B cell (primary cell): ENCODE results near the gene LPAR2. TPM values are rescaled to one million over a fixed set of nuclear protein-coding genes. Genes with fewer than 3 reads are reported as not detected.

Experiments used
- ATAC-seq: fragments of 200-7000 bp; cut with Tn5 transposase; one replicate; pipeline ENCODE4 v1.10.0; 2021; ENCODE audit warnings: low read depth, mild to moderate bottlenecking, moderate number of reproducible peaks, moderate library complexity
- CTCF ChIA-PET: fragments of 350-600 bp; sonication (Branson Sonifier 250); formaldehyde crosslinking; loops from one replicate; lab custom pipeline; 2021; ENCODE audit warnings: antibody characterized with exemption, inconsistent platforms; lab: Charles Lee
- POLR2A ChIA-PET: fragments of 350-600 bp; sonication (Branson Sonifier 250); formaldehyde crosslinking; loops from one replicate; lab custom pipeline; 2021; ENCODE audit warnings: antibody characterized with exemption; lab: Charles Lee
- DNase-seq: peaks from one replicate; pipeline ENCODE4 v3.0.0; 2013
- H2AFZ ChIP-seq: 2 replicates; pipeline ENCODE4 v1.6.1; 2012; ENCODE audit warnings: mild to moderate bottlenecking, low read depth, low read length; ENCODE audit not compliant: insufficient read depth, poor library complexity, severe bottlenecking
- H3K27ac ChIP-seq, 2 donors: 1 replicate in 1 of 2; 2 replicates in 1 of 2; pipeline ENCODE4 v1.5.1; 2012 to 2013; ENCODE audit warnings: low read length in 2 of 2, mild to moderate bottlenecking in 2 of 2, moderate library complexity in 1 of 2
- H3K27me3 ChIP-seq, 4 experiments: fragments of 200-600 bp in 1 of 4; sonication (generic) in 1 of 4; replicated peaks in 1 of 4; 1 replicate in 2 of 4; 2 replicates in 2 of 4; pipeline versions ENCODE4 v1.6.1 to v1.7.0; 2013 to 2016; ENCODE audit warnings: low read length in 3 of 4, mild to moderate bottlenecking in 2 of 4, mixed read lengths in 1 of 4, moderate library complexity in 1 of 4; ENCODE audit not compliant: insufficient read depth in 4 of 4, control insufficient read depth in 3 of 4; ENCODE audit errors: control extremely low read depth in 1 of 4
- H3K36me3 ChIP-seq, 2 experiments: replicated peaks in 1 of 2; 1 replicate in 1 of 2; 2 replicates in 1 of 2; pipeline versions ENCODE4 v1.6.1 to v1.7.1; 2013; ENCODE audit warnings: low read length in 1 of 2; ENCODE audit not compliant: insufficient read depth in 2 of 2, control insufficient read depth in 1 of 2; ENCODE audit errors: control extremely low read depth in 1 of 2, extremely low read depth in 1 of 2
- H3K4me1 ChIP-seq, 2 donors: fragments of 200-600 bp in 1 of 2; sonication (generic) in 1 of 2; 1 replicate in 1 of 2; 2 replicates in 1 of 2; pipeline versions ENCODE4 v1.5.1 to v1.6.1; 2013 to 2017; ENCODE audit warnings: low read length in 2 of 2; ENCODE audit not compliant: control insufficient read depth in 2 of 2, insufficient read depth in 2 of 2
- H3K4me2 ChIP-seq: replicated peaks from 2 replicates; pipeline ENCODE3; 2012; ENCODE audit warnings: mild to moderate bottlenecking, low read depth, low read length; ENCODE audit not compliant: poor library complexity, severe bottlenecking
- H3K4me3 ChIP-seq, 5 experiments: fragments of 200-600 bp in 1 of 5; sonication (generic) in 1 of 5; 1 replicate in 3 of 5; 2 replicates in 2 of 5; pipeline versions ENCODE4 v1.5.1 to v1.7.0; 2011 to 2016; ENCODE audit warnings: low read length in 4 of 5, mild to moderate bottlenecking in 4 of 5, low read depth in 2 of 5, control low read depth in 1 of 5, moderate library complexity in 1 of 5; ENCODE audit not compliant: insufficient read depth in 1 of 5; ENCODE audit errors: control extremely low read depth in 1 of 5, extremely low read depth in 1 of 5
- H3K79me2 ChIP-seq: fragments of 200-600 bp; sonication (generic); one replicate; pipeline ENCODE4 v1.6.0; 2016; ENCODE audit warnings: low read length; ENCODE audit not compliant: control insufficient read depth, insufficient read depth
- H3K9ac ChIP-seq: fragments of 200-600 bp; sonication (generic); 2 replicates; pipeline ENCODE4 v1.6.1; 2017; ENCODE audit warnings: mild to moderate bottlenecking, low read length, moderate library complexity
- H3K9me3 ChIP-seq, 3 donors: one replicate each; pipeline versions ENCODE4 v1.6.1 to v1.7.1; 2013; ENCODE audit warnings: low read length in 2 of 3; ENCODE audit not compliant: control insufficient read depth in 2 of 3, insufficient read depth in 1 of 3; ENCODE audit errors: control extremely low read depth in 1 of 3
- H4K20me1 ChIP-seq: 2 replicates; pipeline ENCODE4 v1.6.0; 2012; ENCODE audit warnings: mild to moderate bottlenecking, low read length; ENCODE audit not compliant: insufficient read depth, control insufficient read depth, poor library complexity, severe bottlenecking
- H3K27ac Mint-ChIP-seq: one replicate; pipeline ENCODE4 v1.8.0; 2021; ENCODE audit warnings: mixed read lengths
- H3K27me3 Mint-ChIP-seq: one replicate; pipeline ENCODE4 v1.8.0; 2021; ENCODE audit warnings: mixed read lengths
- H3K4me1 Mint-ChIP-seq: one replicate; pipeline ENCODE4 v1.8.0; 2021; ENCODE audit warnings: mixed read lengths
- H3K4me3 Mint-ChIP-seq: one replicate; pipeline ENCODE4 v1.8.0; 2021; ENCODE audit warnings: mixed read lengths
- H3K9me3 Mint-ChIP-seq: one replicate; pipeline ENCODE4 v1.8.0; 2022; ENCODE audit warnings: mixed read lengths; ENCODE audit not compliant: insufficient read depth
- EZH2 ChIP-seq: IDR thresholded peaks from 2 replicates; pipeline ENCODE4 v1.6.1; 2012; ENCODE audit warnings: borderline replicate concordance, low read depth, mild to moderate bottlenecking, moderate library complexity, low read length; ENCODE audit not compliant: insufficient read depth, poor library complexity, severe bottlenecking
- WGBS: methylation state at CpG from one replicate; pipeline ENCODE4 v1.1.5; 2013; ENCODE audit warnings: missing lambda C conversion rate; ENCODE audit not compliant: insufficient coverage; 5-methylcytosine and 5-hydroxymethylcytosine counted together
- intact Hi-C: fragments of 100-400 bp; cut with micrococcal nuclease; formaldehyde crosslinking; loops from one replicate; pipeline ENCODE4 v1.10.0; 2022
- polyA plus RNA-seq: library from polyadenylated mRNA; depleted of rRNA; stranded (reverse); fragments of >200 nt; gene quantifications from 2 replicates; pipeline ENCODE4 v1.2.3, GENCODE V29; 2012
- total RNA-seq, 2 donors: library from RNA; stranded (reverse); fragments of 120-200 nt in 1 of 2; gene quantifications; 1 replicate in 1 of 2; 2 replicates in 1 of 2; pipeline versions ENCODE4 v1.2.3 to v1.2.4, GENCODE V29; 2013 to 2022
- TF ChIP-seq, protein P1 (sequence below): fragments of 200-600 bp; IDR thresholded peaks from one replicate; pipeline ENCODE4 v1.8.0; 2022; ENCODE audit warnings: antibody characterized with exemption, mild to moderate bottlenecking

LPAR2 gene
- total and polyA plus RNA-seq, 2 donors (not counting 1 experiment from before 2014, with no cell fraction given): 27.1 to 37.2 TPM

DNA sequence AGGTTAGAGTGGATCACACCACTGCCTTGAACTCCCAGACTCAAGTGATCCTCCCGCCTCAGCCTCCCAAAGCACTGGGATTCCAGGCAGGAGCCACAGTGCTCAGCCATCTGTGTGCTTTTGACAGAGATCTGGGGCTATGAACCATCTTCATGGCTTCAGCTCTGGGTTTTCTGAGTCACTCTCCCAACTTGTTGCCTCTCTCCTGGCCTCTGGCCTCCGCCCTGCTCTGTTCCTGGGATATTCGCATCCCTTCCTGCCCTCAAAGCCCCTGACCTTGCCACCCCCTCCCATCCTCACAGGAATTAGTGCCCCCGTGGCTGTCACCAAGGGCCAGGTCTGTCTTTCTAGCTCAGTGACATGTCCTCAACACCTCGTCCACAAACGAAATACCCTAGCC is 21.1 kb upstream of the LPAR2 start:
- Histone ChIP-seq H3K36me3 (peaks cover 0 to 86% of the 10 kb centered on the region in 2 experiments), H3K27me3 (no peaks in the 10 kb centered on the region), H2AFZ (no peak overlapping the region), H3K79me2 (peaks cover 13% of the 10 kb centered on the region), H3K27ac (no peak overlapping the region), H3K9me3 (no peaks in the 10 kb centered on the region), H4K20me1 (peaks cover 9% of the 10 kb centered on the region), H3K9ac (no peak overlapping the region), H3K4me1 (peaks cover 2% of the 10 kb centered on the region in 2 donors), H3K4me3 (no peak overlapping the region), H3K4me2 (no peak overlapping the region)
- no peak for ATAC-seq
- WGBS: 96% methylated on average over 6 of the region's 6 CpGs
- no peaks in the 10 kb centered on the region for H3K4me1 Mint-ChIP-seq
- no peak for DNase-seq
- TF ChIP-seq, protein P1, sequence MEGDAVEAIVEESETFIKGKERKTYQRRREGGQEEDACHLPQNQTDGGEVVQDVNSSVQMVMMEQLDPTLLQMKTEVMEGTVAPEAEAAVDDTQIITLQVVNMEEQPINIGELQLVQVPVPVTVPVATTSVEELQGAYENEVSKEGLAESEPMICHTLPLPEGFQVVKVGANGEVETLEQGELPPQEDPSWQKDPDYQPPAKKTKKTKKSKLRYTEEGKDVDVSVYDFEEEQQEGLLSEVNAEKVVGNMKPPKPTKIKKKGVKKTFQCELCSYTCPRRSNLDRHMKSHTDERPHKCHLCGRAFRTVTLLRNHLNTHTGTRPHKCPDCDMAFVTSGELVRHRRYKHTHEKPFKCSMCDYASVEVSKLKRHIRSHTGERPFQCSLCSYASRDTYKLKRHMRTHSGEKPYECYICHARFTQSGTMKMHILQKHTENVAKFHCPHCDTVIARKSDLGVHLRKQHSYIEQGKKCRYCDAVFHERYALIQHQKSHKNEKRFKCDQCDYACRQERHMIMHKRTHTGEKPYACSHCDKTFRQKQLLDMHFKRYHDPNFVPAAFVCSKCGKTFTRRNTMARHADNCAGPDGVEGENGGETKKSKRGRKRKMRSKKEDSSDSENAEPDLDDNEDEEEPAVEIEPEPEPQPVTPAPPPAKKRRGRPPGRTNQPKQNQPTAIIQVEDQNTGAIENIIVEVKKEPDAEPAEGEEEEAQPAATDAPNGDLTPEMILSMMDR: no peak
- no peak for TF ChIP-seq EZH2
- ChIA-PET CTCF (interaction anchor here (0.7 to 1.4 kb wide), 3 partner anchors 116 to 456 kb away, joined by 3 to 4 read pairs (median 4); no protein-coding TSS in a partner anchor), POLR2A (interaction anchor here (0.6 kb wide), 1 partner anchor 17 kb away, joined by 5 read pairs; no protein-coding TSS in a partner anchor)
- H3K27me3 Mint-ChIP-seq: no peaks in the 10 kb centered on the region
- intact Hi-C loops: no loop called here
- no peaks in the 10 kb centered on the region for H3K9me3 Mint-ChIP-seq
- H3K4me3 Mint-ChIP-seq: no peak overlapping the region
- no peak overlapping the region for H3K27ac Mint-ChIP-seq

DNA sequence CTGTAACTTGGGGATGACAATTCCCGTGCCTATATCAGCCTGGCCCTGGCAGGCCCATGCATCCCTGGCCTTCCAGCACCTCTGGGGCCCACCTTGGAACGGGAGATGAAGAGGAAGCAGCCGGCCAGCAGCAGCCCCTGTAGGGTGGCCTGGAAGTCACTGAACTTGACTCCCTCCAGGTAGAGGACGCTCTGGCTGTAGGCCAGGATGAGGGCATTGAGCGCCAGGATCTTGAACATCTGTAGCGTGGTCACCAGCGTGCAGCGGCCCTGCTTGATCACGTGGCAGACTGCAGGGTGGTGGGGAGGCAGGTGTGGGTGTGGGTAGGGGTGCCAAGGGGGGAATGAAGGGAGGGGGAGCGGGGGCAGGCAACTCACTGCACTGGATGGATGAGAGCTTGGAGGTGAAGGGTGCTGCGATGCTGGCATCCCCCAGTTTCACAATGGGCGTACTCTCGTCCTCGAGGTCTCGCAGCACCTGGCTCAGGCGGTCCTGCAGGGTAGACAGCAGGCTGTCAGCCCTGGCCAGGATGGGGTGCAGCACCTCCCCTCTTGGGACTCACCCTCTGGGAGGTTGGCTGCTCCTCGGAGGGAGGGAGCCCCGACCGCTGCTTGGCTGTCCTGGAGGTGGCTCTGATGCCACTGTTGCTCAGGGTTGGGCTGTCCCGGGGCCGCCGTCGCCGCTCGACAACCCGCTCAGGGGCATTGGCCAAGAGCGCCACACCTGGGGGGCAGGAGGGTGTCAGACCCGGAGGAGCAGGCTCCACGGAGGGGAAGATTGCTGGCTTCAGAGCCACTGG is 19.2 kb upstream of the LPAR2 start:
- H3K4me1 ChIP-seq: peaks cover 10 to 13% of the 10 kb centered on the region in 2 donors
- Mint-ChIP-seq H3K9me3 (no peaks in the 10 kb centered on the region), H3K4me1 (peaks cover 13% of the 10 kb centered on the region), H3K4me3 (no peak overlapping the region), H3K27me3 (no peaks in the 10 kb centered on the region), H3K27ac (no peak overlapping the region)
- ATAC-seq: no peak
- H3K9me3 ChIP-seq: no peaks in the 10 kb centered on the region
- H3K79me2 ChIP-seq: peaks cover 17% of the 10 kb centered on the region
- H3K27me3 ChIP-seq: no peaks in the 10 kb centered on the region
- H2AFZ ChIP-seq: no peak overlapping the region
- WGBS: 94% methylated on average over 28 of the region's 29 CpGs
- peaks cover 0 to 68% of the 10 kb centered on the region in 2 experiments for H3K36me3 ChIP-seq
- TF ChIP-seq, protein P1: no peak
- no peak for TF ChIP-seq EZH2
- no peak overlapping the region for H3K27ac ChIP-seq
- H3K9ac ChIP-seq: no peak overlapping the region
- POLR2A ChIA-PET: interaction anchor here (0.7 kb wide), 1 partner anchor 20 kb away, joined by 16 read pairs; no protein-coding TSS in a partner anchor
- peaks cover 8% of the 10 kb centered on the region for H4K20me1 ChIP-seq
- intact Hi-C loops: no loop called here
- CTCF ChIA-PET: no interaction called here
- H3K4me3 ChIP-seq: no peak overlapping the region
- H3K4me2 ChIP-seq: no peak overlapping the region
- no peak for DNase-seq
